ENCODE data around the gene NOC2L.

Gene NOC2L

GRCh38 chr1:941015-941587 is 18.0 kb downstream of the NOC2L start:
- peak; percentile 71 for DNase-seq

- DNase-seq = peak; percentile 89
Measured at GRCh38 chr1:940107-941014, 18.7 kb downstream of the NOC2L start.

GRCh38 chr1:939511-940106 is 19.4 kb downstream of the NOC2L start:
- no peak for DNase-seq

- no peak for DNase-seq
Measured at GRCh38 chr1:938711-939489, 20.2 kb downstream of the NOC2L start.

DNA sequence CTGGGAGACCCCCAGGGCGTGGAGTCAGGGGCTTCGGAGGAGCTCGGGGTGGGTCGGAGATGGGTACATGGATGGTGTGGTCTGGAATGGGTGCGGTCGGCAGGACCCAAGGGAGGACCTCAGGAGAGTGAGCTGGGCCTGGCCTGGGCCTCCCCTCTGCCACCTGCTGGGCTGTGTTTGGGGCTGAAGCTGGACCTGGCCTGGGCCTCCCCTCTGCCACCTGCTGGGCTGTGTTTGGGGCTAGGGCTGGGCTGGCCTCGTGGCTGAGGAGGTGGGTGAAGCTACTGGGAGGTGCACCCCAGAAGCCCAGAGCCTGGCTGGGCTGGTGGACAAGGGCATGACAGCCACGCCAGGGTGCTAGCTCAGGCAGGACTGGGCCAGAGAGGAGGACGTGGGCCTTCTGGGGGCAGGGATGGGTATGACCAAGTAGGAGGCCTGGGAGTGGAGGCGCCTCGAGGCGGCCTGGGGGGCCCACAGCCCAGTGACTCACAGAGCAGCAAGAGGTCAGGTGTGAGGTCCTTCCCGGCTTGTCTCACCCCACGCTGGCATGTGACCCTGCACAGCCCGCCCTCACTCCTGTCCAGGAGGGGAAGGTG is 20.9 kb downstream of the NOC2L start:
- DNase-seq = peak; percentile 53

DNA sequence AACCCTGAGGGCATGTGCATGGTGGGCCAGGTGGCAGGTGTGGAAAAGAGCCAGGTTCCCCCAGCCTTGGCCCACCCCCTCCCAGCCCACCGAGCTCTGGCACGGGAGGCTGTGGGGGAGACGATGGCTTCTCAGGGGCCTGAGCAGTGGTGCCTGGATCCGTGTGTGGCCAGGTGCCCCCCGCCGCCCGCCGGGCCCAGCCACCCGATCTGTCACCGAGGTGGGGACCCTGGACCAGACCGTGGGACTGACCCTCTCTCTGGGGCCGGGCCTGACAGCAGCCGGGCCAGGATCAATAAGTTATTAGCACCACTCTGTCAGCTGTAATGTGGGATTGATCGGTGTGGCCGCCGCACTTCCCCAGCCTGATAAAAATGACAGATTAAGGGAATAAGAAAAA is 21.5 kb downstream of the NOC2L start:
- no peak for DNase-seq

GRCh38 chr1:936348-937264 is 22.4 kb downstream of the NOC2L start:
- no peak for DNase-seq

DNA sequence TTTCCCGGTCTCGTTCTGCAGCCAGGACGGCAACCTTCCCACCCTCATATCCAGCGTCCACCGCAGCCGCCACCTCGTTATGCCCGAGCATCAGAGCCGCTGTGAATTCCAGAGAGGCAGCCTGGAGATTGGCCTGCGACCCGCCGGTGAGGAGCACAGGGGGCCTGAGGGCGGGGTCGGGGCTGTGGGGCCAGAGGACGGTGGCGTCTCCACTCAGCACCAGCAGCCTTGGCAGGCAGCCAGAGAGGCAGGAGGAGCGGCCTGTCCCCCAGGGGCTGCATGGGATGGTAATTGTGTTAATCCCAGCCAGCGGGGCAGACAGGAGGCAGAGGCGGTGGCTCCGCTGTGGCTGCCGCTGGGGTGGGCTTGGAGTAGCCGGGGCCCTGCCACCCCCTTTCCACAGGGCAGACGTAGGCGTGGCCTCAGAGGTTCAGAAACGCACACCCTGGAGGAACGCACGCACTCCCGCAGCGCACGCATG is 23.3 kb downstream of the NOC2L start:
- no peak for DNase-seq

- DNase-seq = no peak
Measured at GRCh38 chr1:934991-935750, 23.9 kb downstream of the NOC2L start.

DNA sequence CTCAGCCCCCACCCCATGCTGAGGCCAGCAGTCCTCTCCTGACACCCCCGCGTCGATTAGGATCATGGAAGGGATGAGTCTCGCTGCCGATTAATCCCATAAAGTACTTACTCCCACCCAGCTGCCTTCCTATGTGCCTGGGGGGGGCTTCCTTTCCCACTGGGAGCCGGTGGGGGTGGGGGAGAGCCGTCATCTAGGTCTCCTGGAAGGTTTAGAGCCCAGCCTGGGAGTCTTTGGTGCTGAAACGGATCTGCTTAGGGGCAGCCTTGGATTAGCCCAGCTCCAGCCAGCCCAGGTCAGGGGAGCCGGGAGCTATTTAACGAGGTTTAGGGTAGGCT is 25.5 kb downstream of the NOC2L start:
- no peak for DNase-seq

GRCh38 chr1:932776-933602 is 26.1 kb downstream of the NOC2L start:
- DNase-seq = no peak

- no peak for DNase-seq
Measured at GRCh38 chr1:932173-932510, 26.9 kb downstream of the NOC2L start.

DNA sequence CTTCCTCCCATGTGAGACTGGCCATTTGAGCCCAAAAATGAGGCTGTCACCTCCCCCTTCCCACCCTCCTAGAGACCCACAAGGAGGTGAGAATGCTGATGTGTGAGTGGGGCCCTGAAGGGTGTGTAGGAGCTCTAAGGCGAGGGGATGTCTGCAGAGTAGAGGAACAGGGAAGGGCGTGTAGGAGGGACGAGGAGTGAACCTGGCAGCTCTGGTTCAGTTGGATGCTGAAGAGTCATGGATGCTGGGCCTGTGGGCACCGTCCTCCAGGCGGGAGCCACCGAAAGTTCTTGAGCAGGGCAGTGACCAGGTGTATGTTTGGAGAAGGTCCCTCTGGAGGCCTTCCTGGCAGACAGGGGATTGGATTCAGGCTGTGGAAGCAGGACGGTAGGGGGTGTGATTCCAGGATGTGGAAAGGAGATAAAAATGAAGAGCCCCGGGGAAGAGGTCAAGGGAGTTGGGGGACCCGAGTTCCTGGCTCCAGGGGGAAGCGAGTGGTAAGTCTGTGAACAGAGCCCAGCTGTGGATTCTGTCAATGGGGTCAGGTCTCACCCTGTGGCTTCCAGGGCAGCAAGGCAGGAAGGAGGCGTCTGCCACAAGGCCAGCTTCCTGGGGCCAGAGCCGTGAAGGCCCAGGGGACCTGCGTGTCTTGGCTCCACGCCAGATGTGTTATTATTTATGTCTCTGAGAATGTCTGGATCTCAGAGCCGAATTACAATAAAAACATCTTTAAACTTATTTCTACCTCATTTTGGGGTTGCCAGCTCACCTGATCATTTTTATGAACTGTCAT is 27.5 kb downstream of the NOC2L start:
- DNase-seq = no peak

GRCh38 chr1:930633-931138 is 28.4 kb downstream of the NOC2L start:
- DNase-seq = no peak

GRCh38 chr1:929712-930632 is 29.1 kb downstream of the NOC2L start:
- DNase-seq = no peak

DNA sequence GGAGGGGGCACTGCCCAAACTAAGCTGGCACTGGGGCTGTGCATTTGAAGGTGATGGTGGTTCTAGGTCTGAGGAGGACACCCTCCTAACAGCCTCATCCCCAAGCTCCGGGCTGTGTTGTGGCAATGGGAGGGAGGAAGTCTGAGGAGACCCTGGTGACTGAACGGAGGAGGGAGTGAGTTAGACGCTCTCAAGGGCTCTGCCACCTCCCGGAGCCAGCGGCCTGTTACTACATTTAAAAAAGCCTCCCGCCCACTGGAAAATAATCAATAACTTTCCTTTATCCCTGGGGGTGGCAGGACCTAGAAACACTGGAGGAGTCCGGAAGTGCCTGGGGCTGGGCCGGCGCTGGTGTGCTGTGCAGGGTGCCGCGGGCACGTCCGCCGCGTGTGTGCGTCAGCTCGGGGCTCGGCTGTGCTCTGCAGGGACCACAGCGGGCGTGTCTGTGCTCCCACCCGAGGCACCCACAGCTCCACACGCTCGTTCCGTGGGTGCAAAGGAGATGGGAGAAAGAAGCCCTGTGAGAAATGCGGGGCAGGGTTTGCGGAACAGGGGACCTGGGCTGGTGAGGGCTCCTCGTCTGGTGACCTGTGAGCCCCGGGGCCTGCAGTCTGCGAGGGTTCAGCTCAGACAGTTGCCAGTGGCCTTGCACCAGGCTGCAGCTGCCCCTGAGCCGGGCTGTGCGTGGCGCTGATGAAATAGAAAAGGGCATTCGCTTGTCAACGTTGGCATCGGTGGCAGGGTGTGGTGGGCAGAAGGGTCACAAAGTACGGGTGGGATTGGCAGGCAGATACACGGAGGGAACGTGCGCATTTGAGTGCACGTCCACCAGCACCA is 30.0 kb downstream of the NOC2L start:
- no peak for DNase-seq

GRCh38 chr1:927748-928147 is 31.3 kb downstream of the NOC2L start:
- DNase-seq = no peak

Measured in left hindlimb (tissue), 1 donor.